Activated CD4-positive, CD25-positive, alpha-beta regulatory T cell treated with anti-CD3 and anti-CD28 coated beads, Interleukin-2, amount 50 U/mL, for 24 hours (primary cell): ENCODE results near the gene LYSET.
"Not testable (repeated sequence)": the region's sequence is repeated elsewhere in the genome, so short reads cannot be mapped to it uniquely, and the experiment has no call there.

Experiments used
- ATAC-seq, 2 donors: fragments of 150-1000 bp; cut with Tn5 transposase; one replicate each; pipeline ENCODE4 v1.10.0; 2021; ENCODE audit warnings: mild to moderate bottlenecking in 1 of 2, moderate library complexity in 1 of 2

LYSET gene

GRCh38 chr14:93184391-93185348 is at the start of gene LYSET, which contains the start of gene MOAP1:
Gene LYSET (plus strand): TSS chr14:93185317. CDS start chr14:93185406, 89 bp downstream.
Gene MOAP1 (minus strand): TSS chr14:93184897. CDS start chr14:93184242, 655 bp downstream.
- ATAC-seq, result peak; percentile 84 to 86

GRCh38 chr14:93135399-93135798 is 49.7 kb upstream of the LYSET start:
- no peak for ATAC-seq

DNA sequence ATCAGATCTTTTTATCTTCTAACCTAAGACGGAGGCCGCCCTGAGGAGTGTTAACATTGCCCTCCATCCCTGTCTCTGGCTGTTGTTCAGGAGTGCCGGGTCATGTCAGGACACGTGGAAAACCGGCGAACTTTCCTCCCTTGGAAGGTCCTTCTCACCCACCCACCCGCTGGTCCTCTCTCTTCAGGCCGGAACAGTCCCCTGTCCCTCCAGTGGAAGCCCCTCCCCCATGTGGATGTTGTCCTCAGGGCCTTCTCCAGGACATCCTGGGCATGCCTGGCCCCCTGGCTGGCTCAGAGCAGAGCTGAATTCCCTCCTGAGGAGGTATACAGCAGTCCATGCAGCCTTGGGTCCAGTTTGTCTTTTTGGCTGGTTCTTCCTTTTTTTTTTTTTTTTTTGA is 49.1 kb upstream of the LYSET start:
- ATAC-seq, result no peak

DNA sequence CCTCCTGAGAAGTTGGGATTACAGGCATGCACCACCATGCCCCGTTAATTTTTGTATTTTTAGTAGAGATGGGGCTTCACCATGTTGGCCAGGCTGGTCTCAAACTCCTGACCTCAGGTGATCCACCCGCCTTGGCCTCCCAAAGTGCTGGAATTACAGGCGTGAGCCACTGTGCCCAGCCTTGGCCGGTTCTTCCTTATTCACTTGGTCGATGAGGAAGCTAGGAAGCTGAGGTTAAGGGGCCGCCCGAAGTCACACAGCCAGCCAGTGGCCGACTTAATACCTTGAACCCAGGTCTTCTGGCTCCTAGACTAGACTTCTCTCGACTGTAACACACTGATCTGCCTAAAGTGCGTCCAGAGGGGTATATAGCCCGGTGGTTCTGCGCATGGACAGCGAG is 48.6 kb upstream of the LYSET start:
- ATAC-seq, result not testable (repeated sequence)

DNA sequence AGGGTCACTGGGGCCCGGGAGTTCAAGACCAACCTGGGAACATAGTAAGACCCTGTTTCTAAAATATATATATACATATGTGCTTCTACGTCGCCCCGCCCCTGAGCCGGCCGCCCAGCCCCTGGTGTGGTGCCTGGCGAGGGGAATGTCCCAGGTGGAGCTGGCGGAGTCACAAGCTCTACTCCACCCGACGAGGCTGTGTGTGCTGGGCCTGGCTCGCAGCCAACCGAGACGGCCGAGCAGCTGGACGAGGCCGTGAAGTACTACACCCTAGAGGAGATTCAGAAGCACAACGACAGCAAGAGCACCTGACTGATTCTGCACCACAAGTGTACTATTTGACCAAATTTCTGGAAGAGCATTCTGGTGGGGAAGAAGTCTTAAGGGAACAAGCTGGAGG is 47.3 kb upstream of the LYSET start:
- ATAC-seq, result no peak

DNA sequence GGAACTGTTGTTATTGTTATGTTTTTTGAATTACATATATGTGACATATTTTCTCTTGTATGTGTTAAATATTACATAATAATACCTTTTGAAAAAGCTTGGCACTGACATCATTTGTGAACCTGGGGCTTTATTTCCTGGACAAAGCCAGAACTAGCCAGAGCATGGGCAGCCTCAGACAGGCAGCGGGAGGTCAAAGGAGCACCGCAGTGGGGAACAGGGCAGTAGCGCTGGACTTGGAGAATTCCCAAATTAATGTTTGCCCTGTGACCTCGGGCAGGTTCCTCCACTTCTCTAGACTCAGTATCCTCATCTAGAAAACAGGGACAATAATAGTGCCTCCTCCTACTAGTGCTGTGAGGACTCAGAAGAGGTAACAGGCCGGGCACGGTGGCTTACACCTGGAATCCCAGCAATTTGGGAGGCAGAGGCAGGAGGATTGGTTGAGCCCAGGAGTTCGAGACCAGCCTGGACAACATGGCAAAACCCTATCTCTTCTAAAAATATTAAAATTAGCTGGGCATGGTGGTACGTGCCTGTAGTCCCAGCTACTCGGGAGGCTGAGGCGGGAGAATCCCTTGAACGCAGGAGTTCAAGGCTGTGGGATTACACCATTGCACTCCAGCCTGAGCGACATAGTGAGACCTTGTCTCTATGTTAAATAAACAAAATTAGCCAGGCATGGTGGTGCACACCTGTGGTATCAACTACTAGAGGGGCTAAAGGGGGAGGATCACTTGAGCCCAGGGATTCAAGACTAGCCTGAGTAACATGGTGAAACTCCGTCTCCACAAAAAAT is 42.1 kb upstream of the LYSET start:
- ATAC-seq, result no peak

DNA sequence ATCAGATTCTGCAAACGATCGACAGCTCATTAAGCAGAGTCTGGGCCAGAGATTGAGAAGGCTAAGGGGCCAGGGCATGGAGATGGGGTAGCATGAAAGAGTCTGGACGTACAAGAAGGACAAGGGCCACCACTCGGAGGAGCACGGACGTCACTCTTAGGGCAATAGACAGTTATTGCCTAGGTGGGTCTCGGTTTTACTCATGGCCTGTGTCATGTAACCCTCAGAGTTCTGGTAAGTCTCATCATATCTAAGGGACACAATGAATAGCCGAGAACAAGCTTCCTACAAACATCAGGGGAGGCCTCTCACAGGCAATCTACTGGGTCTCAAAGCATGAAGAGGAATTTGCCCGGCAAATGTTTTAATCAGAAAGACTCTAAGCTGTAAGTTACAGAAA is 39.0 kb upstream of the LYSET start:
- ATAC-seq, result peak; percentile 41 to 67

DNA sequence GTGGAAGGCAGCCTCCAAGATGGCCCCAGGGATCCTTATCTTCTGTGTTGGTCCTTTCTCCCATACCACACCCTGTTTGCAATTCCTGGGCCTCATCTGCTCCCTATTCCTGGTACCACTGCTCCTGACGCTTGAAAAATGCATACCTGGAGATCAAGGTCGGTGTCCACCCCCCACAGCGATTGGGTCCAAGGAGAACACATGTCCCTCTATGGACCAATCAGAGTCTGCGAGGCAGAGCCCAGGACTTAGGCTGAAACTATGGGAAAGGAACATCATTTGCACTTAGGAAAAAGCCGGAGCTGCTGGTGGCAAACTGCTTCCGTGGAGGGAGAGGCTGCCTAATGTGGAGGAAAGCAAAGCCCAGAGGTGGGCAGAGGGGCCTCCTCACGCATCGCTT is 36.1 kb upstream of the LYSET start:
- ATAC-seq, result no peak

DNA sequence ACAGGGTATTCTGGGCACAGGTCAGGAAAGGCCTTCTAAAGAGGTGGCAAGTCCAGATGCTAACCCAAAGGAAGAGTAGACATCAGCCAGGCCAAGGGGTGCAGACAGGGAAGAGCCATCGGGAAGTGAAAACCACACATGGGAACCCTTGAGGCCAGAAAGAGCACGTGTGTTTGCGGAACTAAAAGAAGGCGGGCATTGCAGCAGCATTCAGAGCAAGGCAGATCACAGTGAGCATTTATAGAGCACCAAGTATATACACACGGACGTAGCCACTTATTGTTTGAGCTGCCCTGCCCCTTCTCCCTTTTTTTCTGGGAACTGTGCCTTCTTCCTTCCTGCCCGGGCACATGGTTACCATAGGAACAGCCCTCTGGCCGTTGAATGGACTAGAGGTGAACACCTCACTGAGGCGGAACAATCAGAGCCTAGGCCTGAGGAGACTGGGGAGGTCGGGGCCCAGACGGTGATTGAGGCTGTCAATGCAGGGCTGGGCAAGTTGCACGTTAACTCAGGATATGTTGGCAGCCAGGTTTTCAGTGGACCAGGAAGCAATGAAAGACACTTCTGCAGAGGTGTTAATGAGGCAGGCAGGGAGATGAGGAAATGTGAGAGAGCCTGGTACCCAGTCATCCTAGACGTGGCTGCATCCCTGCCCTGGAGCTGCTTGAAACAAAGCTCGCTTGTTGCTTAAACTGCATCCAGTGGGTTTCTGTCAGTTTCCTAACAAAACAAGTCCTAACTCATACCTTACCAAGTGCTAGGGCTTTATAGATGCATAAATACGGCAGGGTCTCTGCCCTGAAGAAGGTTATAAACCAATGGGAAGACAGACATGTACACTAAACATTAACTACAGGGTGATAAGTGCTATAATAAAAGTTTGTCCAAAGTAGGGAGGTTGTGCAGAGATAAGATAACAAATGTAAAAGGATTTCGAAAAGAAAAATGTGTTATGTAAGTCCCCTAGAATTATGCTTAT is 34.6 kb upstream of the LYSET start:
- ATAC-seq, result peak in 1 of 2 donors; percentile 27

DNA sequence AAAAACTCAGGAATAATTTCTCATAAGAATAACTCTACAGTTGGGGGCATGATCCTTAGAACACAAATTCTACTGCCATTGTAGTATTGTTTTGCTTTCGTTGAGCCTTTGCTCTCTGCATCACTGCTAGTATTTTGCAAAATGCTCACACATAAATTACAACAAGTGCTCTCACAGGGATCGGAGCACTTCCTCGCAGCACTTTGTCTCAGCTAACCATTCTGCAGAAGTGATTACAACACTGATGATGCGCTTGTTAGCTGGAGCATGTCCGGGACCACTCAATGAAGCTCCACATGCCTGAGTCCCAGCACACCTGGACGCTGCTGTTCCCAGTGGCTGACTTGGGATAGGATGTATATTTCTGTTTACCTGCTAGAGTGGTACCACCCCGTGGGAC is 32.0 kb upstream of the LYSET start:
- ATAC-seq, result no peak

GRCh38 chr14:93155667-93156066 is 29.4 kb upstream of the LYSET start:
- ATAC-seq, result no peak

GRCh38 chr14:93156693-93157369 is 28.3 kb upstream of the LYSET start:
- ATAC-seq, result no peak

DNA sequence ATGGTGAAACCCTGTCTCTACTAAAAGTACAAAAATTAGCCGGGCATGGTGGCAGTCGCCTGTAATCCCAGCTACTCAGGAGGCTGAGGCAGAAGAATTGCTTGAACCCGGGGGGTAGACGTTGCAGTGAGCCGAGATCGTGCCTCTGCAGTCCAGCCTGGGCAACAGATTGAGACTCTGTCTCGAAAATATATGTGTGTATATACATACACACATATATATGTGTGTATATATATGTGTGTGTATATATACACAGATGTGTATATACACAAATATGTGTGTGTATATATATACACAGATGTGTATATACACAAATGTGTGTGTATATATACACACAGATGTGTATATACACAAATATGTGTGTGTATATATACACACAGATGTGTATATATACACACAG is 26.8 kb upstream of the LYSET start:
- ATAC-seq, result not testable (repeated sequence)

DNA sequence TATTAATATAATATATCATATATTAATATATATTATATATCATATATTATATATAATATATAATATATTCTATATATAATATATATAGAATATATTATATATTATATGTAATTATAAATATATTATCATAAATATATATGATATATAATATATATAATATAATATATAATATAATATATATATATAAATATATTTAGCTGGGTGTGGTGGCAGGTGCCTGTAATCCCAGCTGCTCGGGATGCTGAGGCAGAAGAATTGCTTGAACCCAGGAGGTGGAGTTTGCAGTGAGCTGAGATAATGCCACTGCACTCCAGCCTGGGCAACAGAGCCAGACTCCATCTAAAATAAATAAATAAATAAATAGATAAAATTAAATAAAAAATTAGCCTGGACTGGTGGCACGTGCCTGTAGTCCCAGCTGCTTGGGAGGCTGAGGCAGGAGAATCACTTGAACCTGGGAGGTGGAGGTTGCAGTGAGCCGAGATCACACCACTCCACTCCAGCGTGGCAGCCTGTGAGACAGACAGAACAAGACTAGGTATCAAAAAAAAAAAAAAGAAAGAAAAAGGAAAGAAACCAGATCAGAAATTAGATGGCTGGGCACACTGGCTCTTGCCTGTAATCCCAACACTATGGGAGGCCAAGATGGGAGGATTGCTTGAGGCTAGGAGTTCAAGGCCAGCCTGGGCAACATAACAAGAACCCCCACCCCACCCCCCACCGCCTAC is 25.3 kb upstream of the LYSET start:
- not testable (repeated sequence) for ATAC-seq

DNA sequence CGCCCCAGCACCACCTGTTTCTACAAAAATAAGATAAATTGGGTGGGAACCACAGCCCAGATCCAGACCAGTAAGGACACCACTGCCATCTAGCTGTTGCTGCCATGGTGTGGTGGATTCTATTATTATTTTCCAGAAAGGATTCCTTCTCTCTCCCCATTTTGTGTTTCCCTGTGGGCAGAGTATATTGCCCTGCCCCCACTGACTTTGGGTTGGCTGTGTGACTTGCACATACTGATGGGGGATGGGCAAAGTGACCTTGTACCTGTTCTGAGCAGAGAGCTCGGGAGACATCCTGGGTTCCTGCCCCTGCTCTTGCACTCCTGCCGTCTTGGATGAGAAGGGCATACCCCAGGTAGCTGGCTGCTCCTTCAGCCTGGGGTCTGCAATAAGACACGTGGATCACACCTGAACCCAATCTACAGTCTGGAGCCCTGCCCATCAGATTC is 24.7 kb upstream of the LYSET start:
- ATAC-seq, result no peak

DNA sequence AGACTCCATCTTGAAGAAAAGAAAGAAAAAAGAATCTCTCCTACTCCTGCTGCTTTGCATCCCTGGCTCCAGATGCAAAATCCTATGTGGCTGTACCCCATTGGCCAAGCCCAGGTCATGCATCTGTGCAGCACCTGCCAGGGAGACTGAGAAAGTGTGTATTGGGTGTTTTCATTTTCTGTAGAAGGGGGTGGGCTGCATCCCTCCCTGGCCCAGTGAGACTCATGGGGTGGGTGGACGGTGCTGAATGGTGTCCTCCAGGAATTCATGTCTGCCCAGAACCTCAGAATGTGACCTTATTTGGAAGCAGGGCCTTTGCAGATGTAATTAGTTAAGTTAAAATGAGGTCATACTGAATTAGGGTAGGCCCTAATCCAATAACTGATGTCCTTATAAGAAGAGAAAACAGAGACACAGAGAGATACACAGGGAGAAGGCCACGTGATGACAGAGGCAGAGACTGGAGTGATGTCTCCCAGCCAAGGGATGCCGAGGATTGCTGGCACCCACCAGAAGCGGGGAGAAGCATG is 23.6 kb upstream of the LYSET start:
- no peak for ATAC-seq

DNA sequence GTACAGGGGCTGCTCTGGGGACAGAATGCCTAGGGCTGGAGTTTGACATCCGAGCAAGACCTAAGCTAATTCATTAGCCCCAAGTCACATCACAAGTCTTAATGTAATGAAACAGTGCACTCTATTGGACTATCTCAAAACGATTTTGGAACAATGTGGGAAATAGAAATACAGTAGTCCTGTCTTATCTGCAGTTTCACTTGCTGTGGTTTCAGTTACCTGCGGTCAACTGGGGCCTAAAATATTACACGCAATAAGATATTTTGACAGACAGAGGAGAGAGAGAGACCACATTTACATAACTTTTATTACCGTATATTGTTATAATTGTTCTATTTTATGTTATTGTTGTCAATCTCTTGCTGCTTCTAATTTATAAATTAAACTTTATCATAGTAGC is 21.6 kb upstream of the LYSET start:
- ATAC-seq, result no peak

DNA sequence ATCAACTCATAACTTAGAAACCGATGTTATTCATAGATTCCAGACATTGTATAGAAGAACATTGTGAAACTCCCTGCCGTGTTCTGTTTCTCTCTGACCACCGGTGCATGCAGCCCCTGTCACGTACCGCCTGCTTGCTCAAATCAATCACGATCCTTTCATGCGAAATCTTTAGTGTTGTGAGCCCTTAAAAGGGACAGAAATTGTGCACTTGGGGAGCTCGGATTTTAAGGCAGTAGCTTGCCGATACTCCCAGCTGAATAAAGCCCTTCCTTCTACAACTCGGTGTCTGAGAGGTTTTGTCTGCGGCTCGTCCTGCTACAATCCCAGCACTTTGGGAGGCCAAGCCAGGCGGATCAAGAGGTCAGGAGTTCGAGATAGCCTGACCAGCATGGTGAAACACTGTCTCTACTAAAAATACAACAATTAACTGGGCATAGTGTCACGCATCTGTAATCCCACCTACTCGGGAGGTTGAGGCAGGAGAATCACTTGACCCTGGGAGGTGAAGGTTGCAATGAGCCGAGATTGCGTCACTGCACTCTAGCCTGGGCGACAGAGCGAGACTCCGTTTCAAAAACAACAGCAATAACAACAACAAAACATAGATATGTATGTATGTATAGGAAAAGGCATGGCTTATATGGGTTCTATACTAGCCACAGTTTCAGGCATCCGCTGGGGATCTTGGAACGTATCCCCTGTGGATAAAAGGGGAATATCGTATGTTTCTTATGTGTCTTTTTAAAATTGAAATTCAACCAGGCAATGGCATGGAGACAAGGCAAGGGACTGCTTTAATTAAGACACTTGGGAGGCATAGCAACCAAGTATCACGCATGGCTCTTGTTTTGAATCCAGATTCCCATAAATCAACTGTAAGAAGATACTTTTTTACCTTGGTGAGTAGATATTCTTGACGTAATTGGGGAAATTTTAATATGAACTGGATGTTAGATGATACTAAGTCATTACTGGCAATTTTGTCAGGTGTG is 19.5 kb upstream of the LYSET start:
- ATAC-seq, result not testable (repeated sequence)

DNA sequence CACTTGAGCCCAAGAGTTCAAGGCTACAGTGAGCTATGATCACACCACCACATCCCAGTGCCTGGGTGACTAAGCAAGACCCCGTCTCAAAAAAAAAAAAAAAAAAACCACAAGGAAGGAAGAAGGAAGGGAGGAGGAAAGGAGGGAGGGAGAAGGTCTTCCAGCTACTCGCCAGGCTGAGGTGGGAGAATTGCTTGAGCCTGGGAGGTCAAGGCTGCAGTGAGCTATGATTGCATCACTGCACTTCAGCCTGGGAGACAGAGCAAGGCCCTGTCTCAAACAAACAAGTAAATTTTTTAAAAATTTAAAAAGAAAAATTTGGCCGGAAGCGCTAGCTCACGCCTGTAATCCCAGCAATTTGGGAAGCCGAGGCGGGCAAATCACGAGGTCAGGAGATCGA is 16.5 kb upstream of the LYSET start:
- ATAC-seq, result not testable (repeated sequence)
